ENCODE measurements around the gene RAB20. TPM values are rescaled to one million over a fixed set of nuclear protein-coding genes. Genes with fewer than 3 reads are reported as not detected.

The RAB20 gene
- polyA plus RNA-seq, 1 experiment: 2.2 TPM

DNA sequence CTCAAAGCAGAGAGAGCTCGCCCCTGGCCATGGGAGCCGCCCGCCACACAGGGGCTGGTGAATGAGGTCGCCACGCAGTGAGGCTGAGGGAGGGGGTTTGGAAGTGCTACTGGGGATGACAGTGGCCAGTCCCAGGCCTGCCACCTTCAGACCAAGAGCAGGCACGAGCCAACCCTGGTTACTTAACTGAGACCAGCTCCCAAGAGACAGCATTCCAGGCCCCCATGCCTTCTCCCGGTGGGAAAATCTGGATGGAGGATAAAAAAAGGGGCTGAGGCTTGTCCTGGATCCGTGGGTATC is 43.3 kb downstream of the RAB20 start:
- Histone ChIP-seq H3K27me3 (ENCODE audit: control insufficient read depth, insufficient read depth, low read length) (no peaks in the 10 kb centered on the region), H3K27ac (ENCODE audit: low read depth, low read length) (no peak overlapping the region), H3K4me3 (ENCODE audit: low read depth, low read length) (no peak overlapping the region), H3K9me3 (ENCODE audit: control insufficient read depth, insufficient read depth, low read length) (no peaks in the 10 kb centered on the region)
- DNase-seq (ENCODE audit: low read depth, low spot score): no peak
- CTCF ChIA-PET: interaction anchor here (1.5 kb wide), 1 partner anchor 100 kb away, joined by 5 read pairs; no protein-coding TSS in a partner anchor
- TF ChIP-seq, protein P1, sequence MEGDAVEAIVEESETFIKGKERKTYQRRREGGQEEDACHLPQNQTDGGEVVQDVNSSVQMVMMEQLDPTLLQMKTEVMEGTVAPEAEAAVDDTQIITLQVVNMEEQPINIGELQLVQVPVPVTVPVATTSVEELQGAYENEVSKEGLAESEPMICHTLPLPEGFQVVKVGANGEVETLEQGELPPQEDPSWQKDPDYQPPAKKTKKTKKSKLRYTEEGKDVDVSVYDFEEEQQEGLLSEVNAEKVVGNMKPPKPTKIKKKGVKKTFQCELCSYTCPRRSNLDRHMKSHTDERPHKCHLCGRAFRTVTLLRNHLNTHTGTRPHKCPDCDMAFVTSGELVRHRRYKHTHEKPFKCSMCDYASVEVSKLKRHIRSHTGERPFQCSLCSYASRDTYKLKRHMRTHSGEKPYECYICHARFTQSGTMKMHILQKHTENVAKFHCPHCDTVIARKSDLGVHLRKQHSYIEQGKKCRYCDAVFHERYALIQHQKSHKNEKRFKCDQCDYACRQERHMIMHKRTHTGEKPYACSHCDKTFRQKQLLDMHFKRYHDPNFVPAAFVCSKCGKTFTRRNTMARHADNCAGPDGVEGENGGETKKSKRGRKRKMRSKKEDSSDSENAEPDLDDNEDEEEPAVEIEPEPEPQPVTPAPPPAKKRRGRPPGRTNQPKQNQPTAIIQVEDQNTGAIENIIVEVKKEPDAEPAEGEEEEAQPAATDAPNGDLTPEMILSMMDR (IDR thresholded peaks at IDR 0.05; ENCODE audit: low read depth, low read length): no peak
- POLR2A ChIA-PET: no interaction called here

DNA sequence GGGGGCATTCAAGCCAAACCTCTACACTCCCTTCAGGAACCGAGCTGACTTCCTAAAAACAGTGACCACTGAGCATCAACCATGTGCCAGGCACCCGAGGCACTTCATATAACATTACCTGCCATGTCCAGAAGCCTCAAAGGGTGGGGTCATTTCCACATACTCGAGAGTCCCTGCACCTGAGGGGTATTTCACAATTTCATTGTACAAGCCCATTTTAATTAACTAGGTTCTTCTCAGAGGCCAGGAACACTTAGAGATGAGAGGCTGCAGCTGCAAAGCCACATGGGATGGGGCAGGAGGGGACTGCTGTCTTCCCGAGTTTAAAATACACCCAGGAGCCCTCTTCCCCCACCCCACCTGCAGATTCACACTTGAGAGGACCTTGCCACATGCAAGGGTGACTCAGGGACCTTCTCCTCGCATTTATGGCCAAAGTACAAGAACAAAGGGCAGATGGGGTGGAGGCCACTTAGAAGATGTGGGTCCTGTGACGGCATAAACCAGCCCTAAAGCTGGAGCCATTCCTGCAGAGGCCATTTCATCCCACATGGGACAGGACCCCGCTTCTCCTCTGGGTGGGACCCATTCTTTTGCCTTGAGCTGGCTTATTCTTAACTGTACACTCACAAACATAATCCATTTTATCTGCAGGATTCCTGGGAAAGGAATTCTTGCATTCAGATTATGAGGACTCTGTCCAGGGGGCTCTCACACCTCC is 43.9 kb downstream of the RAB20 start:
- no peak overlapping the region for H3K4me3 ChIP-seq (ENCODE audit: low read depth, low read length)
- POLR2A ChIA-PET: no interaction called here
- CTCF ChIA-PET: interaction anchor here (1.5 kb wide), 1 partner anchor 101 kb away, joined by 5 read pairs; no protein-coding TSS in a partner anchor
- TF ChIP-seq, protein P1 (IDR thresholded peaks at IDR 0.05; ENCODE audit: low read depth, low read length): no peak
- no peaks in the 10 kb centered on the region for H3K9me3 ChIP-seq (ENCODE audit: control insufficient read depth, insufficient read depth, low read length)
- no peaks in the 10 kb centered on the region for H3K27me3 ChIP-seq (ENCODE audit: control insufficient read depth, insufficient read depth, low read length)
- no peak overlapping the region for H3K27ac ChIP-seq (ENCODE audit: low read depth, low read length)
- DNase-seq (ENCODE audit: low read depth, low spot score): no peak

DNA sequence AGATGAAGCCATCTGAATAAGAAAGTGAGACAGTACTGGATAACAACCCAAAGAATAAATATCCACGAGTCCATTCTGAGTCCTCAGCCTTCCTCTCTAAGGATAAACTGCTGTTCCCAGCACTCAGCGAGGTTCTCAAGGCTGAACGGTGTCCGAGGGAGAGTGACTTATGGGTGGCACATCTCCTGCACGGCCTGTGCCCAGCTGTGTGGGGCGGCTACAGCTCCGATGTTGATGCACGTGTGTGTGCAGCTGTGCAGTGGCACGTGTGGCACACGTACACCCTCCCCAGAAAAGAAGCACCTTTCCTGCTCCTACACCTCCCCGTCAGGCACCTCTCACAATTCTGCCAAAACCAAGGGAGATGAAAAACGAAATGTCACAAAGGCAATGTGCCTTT is 45.0 kb downstream of the RAB20 start:
- POLR2A ChIA-PET: no interaction called here
- no peak for DNase-seq (ENCODE audit: low read depth, low spot score)
- Histone ChIP-seq H3K27me3 (ENCODE audit: control insufficient read depth, insufficient read depth, low read length) (no peaks in the 10 kb centered on the region), H3K9me3 (ENCODE audit: control insufficient read depth, insufficient read depth, low read length) (no peaks in the 10 kb centered on the region; the same call in 1 of the 2 replicates), H3K4me3 (ENCODE audit: low read depth, low read length) (no peak overlapping the region), H3K27ac (ENCODE audit: low read depth, low read length) (no peak overlapping the region)
- TF ChIP-seq, protein P1 (IDR thresholded peaks at IDR 0.05; ENCODE audit: low read depth, low read length): no peak
- CTCF ChIA-PET: no interaction called here

DNA sequence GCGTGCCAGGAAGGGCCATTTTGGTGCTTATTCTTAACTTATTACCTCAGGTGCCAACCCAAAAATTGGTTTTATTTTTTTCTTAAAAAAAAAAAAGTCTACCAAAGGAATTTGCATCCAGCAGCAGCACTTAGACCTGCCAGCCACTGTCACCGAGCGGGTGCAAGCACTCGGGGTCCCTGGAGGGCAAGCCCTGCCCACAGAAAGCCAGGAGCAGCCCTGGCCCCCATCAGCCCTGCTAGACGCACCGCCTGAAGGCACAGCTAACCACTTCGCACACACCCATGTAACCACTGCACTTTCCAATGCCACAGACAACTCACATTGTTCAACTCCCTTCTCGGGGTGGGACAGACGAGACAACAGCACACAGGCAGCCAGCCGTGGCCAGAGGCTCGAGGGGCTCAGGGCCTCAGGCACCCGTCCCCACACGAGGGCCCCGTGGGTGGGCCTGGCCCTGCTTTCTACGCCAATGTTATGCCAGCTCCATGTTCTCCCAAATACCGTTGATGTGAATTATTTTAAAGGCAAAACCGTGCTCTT is 49.3 kb downstream of the RAB20 start:
- TF ChIP-seq, protein P1 (IDR thresholded peaks at IDR 0.05; ENCODE audit: low read depth, low read length): no peak
- Histone ChIP-seq H3K27me3 (ENCODE audit: control insufficient read depth, insufficient read depth, low read length) (no peaks in the 10 kb centered on the region), H3K4me3 (ENCODE audit: low read depth, low read length) (no peak overlapping the region), H3K9me3 (ENCODE audit: control insufficient read depth, insufficient read depth, low read length) (no peaks in the 10 kb centered on the region; the same call in 1 of the 2 replicates), H3K27ac (ENCODE audit: low read depth, low read length) (no peak overlapping the region)
- CTCF ChIA-PET: no interaction called here
- DNase-seq (ENCODE audit: low read depth, low spot score): no peak
- POLR2A ChIA-PET: no interaction called here

DNA sequence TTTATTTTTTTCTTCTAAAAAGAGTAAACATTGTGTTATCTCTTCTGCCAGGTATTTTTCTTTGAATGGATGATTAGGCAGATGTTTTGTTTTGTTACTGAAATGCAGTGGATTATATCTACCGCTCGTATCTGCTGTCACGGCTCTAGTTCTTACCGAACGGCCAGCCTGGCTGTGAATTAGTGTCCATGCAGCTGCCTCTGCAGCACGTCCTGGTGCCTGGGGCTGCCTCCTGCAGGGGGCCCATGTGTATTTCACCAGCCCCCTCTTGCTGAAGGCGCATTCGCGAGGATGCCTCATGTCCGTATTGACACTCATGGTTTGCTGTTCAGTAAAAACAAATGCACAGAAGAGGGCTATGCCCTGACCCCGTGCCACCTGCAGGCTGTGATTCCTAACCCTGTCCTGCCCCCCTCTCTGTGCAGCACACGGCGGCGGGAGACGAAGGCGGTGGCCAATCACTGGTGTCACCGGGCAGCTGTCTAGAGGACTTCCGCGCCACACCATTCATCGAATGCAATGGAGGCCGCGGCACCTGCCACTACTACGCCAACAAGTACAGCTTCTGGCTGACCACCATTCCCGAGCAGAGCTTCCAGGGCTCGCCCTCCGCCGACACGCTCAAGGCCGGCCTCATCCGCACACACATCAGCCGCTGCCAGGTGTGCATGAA is 49.9 kb downstream of the RAB20 start:
- H3K4me3 ChIP-seq (ENCODE audit: low read depth, low read length): no peak overlapping the region
- no peaks in the 10 kb centered on the region; the same call in 1 of the 2 replicates for H3K9me3 ChIP-seq (ENCODE audit: control insufficient read depth, insufficient read depth, low read length)
- DNase-seq (ENCODE audit: low read depth, low spot score): no peak
- no peak overlapping the region for H3K27ac ChIP-seq (ENCODE audit: low read depth, low read length)
- H3K27me3 ChIP-seq (ENCODE audit: control insufficient read depth, insufficient read depth, low read length): no peaks in the 10 kb centered on the region
- ChIA-PET POLR2A (interaction anchor here (0.9 kb wide), 1 partner anchor 50 kb away, joined by 6 read pairs; the partner anchor contains the start of gene RAB20), CTCF (no interaction called here)
- TF ChIP-seq, protein P1 (IDR thresholded peaks at IDR 0.05; ENCODE audit: low read depth, low read length): no peak
